Measurements from ENCODE around the gene POU2AF3. TPM values are rescaled to one million over a fixed set of nuclear protein-coding genes. Genes with fewer than 3 reads are reported as not detected.

The POU2AF3 gene
- total and polyA plus RNA-seq, 2 donors (not counting 1 experiment from before 2014, with no cell fraction given): 0.07 to 0.17 TPM

- TF ChIP-seq EZH2 (IDR thresholded peaks at IDR 0.05; ENCODE audit: low read length, missing control alignments) (no peak), CTCF (conservative IDR thresholded peaks at IDR 0.05 in 1 of 2, IDR thresholded peaks at IDR 0.05 in 1 of 2; ENCODE audit: low read depth in 1 of 2, low read length in 2 of 2) (no peak)
- H3K27me3 ChIP-seq (ENCODE audit: control insufficient read depth, insufficient read depth, low read length): peaks cover 18% of the 10 kb centered on the region
- no peaks in the 10 kb centered on the region for H3K36me3 ChIP-seq (ENCODE audit: control insufficient read depth, insufficient read depth, low read length)
- H3K9ac ChIP-seq (ENCODE audit: insufficient read depth, low read length): no peak overlapping the region
- no peaks in the 10 kb centered on the region for H3K4me1 ChIP-seq (ENCODE audit: control insufficient read depth, extremely low read depth, insufficient read depth, low read length)
- H4K20me1 ChIP-seq (ENCODE audit: control insufficient read depth, extremely low read depth, insufficient read depth, low read length): no peaks in the 10 kb centered on the region
- DNase-seq (ENCODE audit: low read depth in 2 of 2): no peak
- H3K79me2 ChIP-seq (ENCODE audit: control insufficient read depth, insufficient read depth, low read length): no peaks in the 10 kb centered on the region
- H3K9me3 ChIP-seq (ENCODE audit: control insufficient read depth, insufficient read depth, low read depth, low read length): no peaks in the 10 kb centered on the region
- no peak overlapping the region for H3K4me3 ChIP-seq (replicated peaks in 1 of 4; ENCODE audit: control extremely low read depth in 1 of 4, insufficient read depth in 1 of 4, low read depth in 3 of 4, low read length in 4 of 4)
- H2AFZ ChIP-seq (ENCODE audit: low read length): no peak overlapping the region
- H3K27ac ChIP-seq (ENCODE audit: insufficient read depth, low read length): no peak overlapping the region
- H3K4me2 ChIP-seq (ENCODE audit: extremely low read depth, insufficient read depth, low read length): no peak overlapping the region
Measured at GRCh38 chr11:111305876-111306275, 7.5 kb downstream of the POU2AF3 start.

- Histone ChIP-seq H2AFZ (ENCODE audit: low read length) (no peak overlapping the region), H3K27ac (ENCODE audit: insufficient read depth, low read length) (no peak overlapping the region), H3K4me2 (ENCODE audit: extremely low read depth, insufficient read depth, low read length) (no peak overlapping the region), H3K27me3 (ENCODE audit: control insufficient read depth, insufficient read depth, low read length) (peaks cover 16% of the 10 kb centered on the region), H3K4me3 (replicated peaks in 1 of 4; ENCODE audit: control extremely low read depth in 1 of 4, insufficient read depth in 1 of 4, low read depth in 3 of 4, low read length in 4 of 4) (no peak overlapping the region), H3K9ac (ENCODE audit: insufficient read depth, low read length) (no peak overlapping the region), H3K4me1 (ENCODE audit: control insufficient read depth, extremely low read depth, insufficient read depth, low read length) (no peaks in the 10 kb centered on the region), H4K20me1 (ENCODE audit: control insufficient read depth, extremely low read depth, insufficient read depth, low read length) (no peaks in the 10 kb centered on the region), H3K79me2 (ENCODE audit: control insufficient read depth, insufficient read depth, low read length) (no peaks in the 10 kb centered on the region), H3K9me3 (ENCODE audit: control insufficient read depth, insufficient read depth, low read depth, low read length) (no peaks in the 10 kb centered on the region), H3K36me3 (ENCODE audit: control insufficient read depth, insufficient read depth, low read length) (no peaks in the 10 kb centered on the region)
- DNase-seq (ENCODE audit: low read depth in 2 of 2): no peak
- TF ChIP-seq CTCF (conservative IDR thresholded peaks at IDR 0.05 in 1 of 2, IDR thresholded peaks at IDR 0.05 in 1 of 2; ENCODE audit: low read depth in 1 of 2, low read length in 2 of 2) (no peak), EZH2 (IDR thresholded peaks at IDR 0.05; ENCODE audit: low read length, missing control alignments) (no peak)
Measured at GRCh38 chr11:111306321-111306720, 8.0 kb downstream of the POU2AF3 start.

GRCh38 chr11:111307472-111308108, 9.2 kb downstream of the POU2AF3 start:
- Histone ChIP-seq H3K9ac (ENCODE audit: insufficient read depth, low read length) (no peak overlapping the region), H3K4me1 (ENCODE audit: control insufficient read depth, extremely low read depth, insufficient read depth, low read length) (no peaks in the 10 kb centered on the region), H3K27ac (ENCODE audit: insufficient read depth, low read length) (no peak overlapping the region), H3K79me2 (ENCODE audit: control insufficient read depth, insufficient read depth, low read length) (no peaks in the 10 kb centered on the region), H4K20me1 (ENCODE audit: control insufficient read depth, extremely low read depth, insufficient read depth, low read length) (no peaks in the 10 kb centered on the region), H3K36me3 (ENCODE audit: control insufficient read depth, insufficient read depth, low read length) (no peaks in the 10 kb centered on the region), H3K4me3 (replicated peaks in 1 of 4; ENCODE audit: control extremely low read depth in 1 of 4, insufficient read depth in 1 of 4, low read depth in 3 of 4, low read length in 4 of 4) (no peak overlapping the region), H2AFZ (ENCODE audit: low read length) (no peak overlapping the region), H3K4me2 (ENCODE audit: extremely low read depth, insufficient read depth, low read length) (no peak overlapping the region), H3K9me3 (ENCODE audit: control insufficient read depth, insufficient read depth, low read depth, low read length) (no peaks in the 10 kb centered on the region), H3K27me3 (ENCODE audit: control insufficient read depth, insufficient read depth, low read length) (peaks cover 13% of the 10 kb centered on the region)
- TF ChIP-seq EZH2 (IDR thresholded peaks at IDR 0.05; ENCODE audit: low read length, missing control alignments) (no peak), CTCF (conservative IDR thresholded peaks at IDR 0.05 in 1 of 2, IDR thresholded peaks at IDR 0.05 in 1 of 2; ENCODE audit: low read depth in 1 of 2, low read length in 2 of 2) (no peak)
- DNase-seq (ENCODE audit: low read depth in 2 of 2): no peak

Measured in fibroblast of lung (primary cell).